ENCODE measurements around the gene HDHD2.
A peak's percentile ranks its signal among the peaks of the same experiment; 100 is the strongest.

The HDHD2 gene

DNA sequence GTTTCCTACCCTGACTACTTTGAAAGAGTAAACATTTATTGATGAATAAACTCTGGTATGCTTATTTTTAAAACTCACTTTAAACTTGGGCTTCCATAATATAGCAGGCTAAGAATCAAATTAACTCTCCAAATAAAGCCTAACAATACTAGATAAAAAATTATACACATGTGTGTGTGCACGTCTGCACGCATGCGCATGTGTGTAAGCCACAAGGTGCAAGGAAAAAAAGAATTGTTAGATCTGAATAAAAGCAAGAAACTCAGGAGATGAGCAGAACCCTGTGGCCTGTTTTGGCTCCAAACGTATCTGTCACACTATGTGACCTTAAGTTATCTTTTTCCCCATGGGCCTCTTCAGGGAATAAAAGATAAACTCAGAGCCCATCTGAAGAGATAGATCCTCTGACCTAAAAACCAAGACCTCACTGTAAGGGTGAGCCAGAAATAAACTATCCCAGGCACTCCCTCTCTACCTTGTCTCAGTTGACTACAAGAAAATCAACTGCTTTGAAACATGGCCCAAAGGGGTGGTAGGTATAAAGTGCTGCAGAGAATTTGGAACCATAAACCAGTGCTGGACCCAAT lies 6.3 kb downstream of the HDHD2 start:
- no peak for DNase-seq

DNA sequence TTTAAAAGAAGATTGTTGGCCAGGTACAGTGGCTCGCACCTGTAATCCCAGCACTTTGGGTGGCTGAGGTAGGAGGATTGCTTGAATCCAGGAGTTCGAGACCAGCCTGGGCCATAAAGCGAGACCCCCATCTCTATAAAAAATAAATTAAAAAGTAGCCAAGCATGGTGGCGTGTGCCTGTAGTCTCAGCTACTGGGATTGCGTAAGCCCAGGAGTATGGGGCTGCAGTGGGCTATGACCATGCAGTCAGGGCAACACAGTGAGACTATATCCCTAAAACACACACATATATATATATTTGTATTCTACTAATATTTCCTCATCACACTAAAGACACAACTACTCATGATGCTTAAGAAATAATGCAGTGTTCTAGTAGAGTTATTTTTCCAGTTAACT lies 7.1 kb downstream of the HDHD2 start:
- DNase-seq = no peak

GRCh38 chr18:47141289-47141688 lies 9.0 kb downstream of the HDHD2 start:
- DNase-seq = no peak

GRCh38 chr18:47121146-47121545 lies 29.2 kb downstream of the HDHD2 start:
- no peak for DNase-seq

DNA sequence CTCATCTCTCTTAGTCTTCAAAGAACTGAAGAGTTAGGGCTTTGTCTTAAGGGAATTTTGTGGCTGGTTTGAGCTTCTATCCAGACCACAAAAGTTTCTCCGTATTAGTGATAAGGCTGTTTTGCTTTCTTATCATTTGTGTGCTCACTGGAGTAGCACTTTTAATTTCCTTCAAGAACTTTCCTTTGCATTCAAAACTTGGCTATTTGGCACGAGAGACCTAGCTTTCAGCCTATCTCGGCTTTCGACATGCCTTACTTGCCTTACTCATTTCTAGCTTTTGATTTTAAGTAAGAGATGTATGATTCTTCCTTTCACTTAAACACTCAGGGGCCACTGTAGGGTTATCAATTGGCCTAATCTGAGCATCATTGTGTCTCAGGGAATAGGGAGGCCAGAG lies 29.9 kb downstream of the HDHD2 start:
- DNase-seq = peak; percentile 84

DNA sequence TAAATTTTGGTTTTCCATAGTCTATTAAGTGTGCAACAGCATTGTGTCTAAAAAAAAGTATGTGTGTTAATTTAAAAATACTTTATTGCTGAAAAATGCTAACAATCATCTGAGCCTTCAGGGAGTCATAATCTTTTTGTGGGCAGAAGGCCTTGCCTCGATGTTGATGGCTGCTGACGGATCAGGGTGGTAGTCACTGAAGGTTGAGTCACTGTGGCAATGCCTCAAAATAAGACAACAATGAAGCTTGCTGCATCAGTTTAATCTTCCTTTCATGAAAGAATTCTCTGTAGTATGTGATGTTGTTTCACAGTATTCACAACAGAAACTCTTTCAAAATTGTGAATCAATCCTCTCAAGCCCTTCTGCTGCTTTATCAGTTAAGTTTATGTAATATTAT lies 31.3 kb downstream of the HDHD2 start:
- no peak for DNase-seq

- DNase-seq = no peak
These were observed 35.1 kb downstream of the HDHD2 start for GRCh38 chr18:47115205-47115604.

GRCh38 chr18:47113796-47114540 lies 36.3 kb downstream of the HDHD2 start:
- DNase-seq = no peak

DNA sequence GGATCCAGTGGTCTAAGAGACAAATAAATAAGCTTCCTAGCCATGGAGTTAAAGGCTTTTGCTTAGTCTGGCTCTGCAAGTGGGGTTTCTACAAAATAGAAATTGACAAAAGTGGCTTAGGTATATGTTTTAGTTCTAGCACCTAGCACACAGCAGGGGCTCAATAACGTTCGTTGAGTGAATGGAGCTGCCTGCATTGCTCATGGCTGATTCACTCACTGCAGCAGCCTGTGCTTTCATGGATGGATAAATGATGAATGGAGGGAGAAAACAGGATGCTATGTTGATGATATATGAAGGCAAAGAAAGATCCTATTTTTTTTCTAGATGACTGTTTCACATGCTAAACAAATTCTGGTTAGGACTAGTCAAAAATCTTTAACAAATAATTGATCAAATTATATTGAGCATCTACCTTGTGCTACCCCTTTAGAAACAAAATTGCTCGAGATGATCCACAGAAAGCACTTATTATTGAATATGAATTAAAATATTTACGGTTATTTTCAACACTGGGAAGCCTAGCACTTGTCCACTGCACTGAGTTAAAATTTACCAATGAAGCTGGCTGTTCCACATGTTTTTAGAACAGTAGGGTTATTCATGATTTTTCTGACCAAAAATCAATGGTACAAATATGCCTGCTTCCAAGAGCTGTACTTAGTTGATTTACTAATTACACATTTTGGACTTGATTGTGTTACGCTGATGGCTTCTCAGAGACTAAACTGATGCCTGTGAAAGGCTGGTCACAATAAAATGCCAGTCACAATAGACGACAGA lies 39.6 kb downstream of the HDHD2 start:
- no peak for DNase-seq

GRCh38 chr18:47109720-47110119 lies 40.6 kb downstream of the HDHD2 start:
- no peak for DNase-seq

GRCh38 chr18:47108998-47109405 lies 41.3 kb downstream of the HDHD2 start:
- no peak for DNase-seq

DNA sequence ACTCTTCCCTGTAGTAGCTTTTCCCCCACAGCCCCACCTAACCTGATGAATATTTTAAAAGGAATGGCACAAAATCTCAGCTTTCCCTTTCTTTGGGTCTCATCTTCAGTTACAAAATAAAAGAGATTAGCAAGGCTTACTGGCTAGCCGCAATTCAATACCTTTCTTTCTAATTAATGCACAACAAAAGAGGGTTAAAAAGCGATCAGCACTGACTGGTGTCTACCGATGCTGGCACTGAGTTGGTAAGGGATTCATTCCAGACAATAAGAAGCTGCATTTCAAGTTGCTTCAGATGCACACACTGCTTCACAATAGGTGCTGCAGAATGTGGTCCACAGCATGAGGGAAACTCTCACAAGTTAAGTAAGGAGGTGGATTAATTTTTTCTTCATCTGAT lies 41.9 kb downstream of the HDHD2 start:
- no peak for DNase-seq

DNA sequence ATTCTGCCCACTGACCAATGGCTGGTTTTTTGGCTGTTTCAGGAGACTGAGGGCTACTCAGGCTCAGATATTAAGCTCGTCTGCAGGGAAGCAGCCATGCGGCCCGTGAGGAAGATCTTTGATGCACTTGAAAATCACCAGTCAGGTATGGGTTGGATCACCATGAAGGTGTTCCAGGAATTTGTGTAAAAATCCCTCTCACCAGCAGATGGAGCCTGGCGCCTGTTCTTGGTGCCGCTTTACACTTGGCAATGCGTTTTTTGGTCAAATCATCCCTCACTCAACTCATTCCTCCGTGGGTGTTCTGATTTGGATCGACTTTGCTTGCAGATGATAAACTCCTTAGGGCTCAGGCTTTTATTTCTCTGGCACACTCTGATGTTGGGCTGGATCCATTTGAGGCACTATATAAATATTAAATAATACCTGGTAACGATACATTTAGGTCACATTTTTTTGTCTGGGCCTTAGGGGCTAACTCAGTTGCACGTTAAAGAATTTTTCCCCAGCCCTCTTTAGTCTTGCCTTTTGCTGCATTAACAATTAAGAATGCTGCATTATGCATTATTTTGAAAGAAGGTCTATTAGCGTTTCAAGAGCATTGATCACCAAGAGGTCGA lies 50.0 kb downstream of the HDHD2 start:
- peak; percentile 59 for DNase-seq

DNA sequence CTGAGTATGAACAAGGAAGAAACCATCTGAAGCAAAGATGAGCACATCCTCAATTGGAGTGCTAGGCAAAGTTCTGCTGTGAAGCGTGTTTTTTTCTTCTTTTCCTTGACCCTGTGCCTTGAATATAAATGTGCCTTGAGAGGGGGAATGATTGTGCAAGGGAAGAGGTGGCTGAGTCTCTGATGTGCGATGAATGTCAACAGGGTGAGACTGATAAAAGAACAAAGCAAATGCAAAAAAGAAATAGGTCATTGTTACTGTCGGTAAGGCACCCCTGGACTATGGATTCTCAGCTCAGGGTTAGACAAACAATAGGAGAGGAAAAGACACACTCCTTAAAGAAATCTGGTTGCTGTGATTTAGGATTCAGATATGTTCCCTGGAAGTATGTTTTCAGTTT lies 54.5 kb downstream of the HDHD2 start:
- DNase-seq = no peak

DNA sequence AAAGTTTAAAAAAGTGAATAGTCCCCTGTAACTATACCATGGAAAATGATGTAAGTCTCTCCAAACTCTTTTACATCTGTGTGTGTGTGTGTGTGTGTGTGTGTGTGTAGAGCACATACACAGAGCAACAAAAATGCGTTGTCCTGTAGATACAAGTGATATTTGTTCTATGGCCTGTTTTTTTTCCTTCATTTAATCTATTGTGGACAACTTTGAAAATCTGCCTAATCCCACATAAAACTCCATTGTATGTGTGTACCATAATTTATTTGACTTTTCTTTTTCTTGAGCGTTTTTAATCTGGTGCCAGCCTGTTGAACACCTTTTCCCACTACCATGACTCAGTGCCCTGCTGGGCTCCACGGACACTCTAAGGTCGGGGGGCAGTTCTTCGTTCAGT lies 62.6 kb downstream of the HDHD2 start:
- no peak for DNase-seq

DNA sequence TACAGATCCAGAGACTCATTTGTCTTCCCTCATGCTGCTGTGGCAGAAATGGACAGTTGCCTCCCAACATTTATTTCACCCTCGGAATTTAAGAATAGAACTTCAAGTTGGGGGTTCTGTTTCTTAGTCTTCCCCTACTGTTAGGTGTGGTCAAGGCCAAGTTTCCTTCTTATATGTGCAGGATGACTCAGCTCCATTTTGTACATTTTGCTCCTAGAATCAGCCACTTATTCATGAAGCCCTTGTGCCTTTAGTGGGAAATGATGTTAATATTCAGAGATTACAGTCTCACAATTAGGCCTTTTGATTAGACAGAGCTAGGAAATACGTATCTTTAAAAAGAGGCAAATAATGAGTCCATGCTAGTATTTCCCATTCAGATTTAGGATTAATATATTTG lies 68.7 kb downstream of the HDHD2 start:
- no peak for DNase-seq

DNA sequence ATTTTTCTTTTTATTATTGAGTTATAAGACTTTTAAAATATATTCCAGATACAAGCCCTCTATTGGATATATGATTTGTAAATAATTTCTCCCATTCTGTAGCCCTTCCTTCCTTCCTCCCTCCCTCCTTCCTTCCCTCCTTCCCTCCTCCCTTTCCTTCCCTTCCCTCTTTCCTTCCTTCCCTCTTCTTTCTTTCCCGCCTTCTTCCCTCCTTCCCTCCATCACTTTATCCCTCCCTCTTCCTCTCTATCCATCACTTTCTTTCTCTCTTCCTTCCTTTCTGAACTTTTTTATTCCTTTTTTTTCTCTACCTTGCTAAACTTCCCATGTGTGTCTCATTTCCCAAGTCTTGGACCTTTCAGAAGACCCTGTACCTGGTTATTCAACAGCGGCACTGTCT lies 69.4 kb downstream of the HDHD2 start:
- DNase-seq = no peak

GRCh38 chr18:47077111-47077510 lies 73.2 kb downstream of the HDHD2 start:
- no peak for DNase-seq

DNA sequence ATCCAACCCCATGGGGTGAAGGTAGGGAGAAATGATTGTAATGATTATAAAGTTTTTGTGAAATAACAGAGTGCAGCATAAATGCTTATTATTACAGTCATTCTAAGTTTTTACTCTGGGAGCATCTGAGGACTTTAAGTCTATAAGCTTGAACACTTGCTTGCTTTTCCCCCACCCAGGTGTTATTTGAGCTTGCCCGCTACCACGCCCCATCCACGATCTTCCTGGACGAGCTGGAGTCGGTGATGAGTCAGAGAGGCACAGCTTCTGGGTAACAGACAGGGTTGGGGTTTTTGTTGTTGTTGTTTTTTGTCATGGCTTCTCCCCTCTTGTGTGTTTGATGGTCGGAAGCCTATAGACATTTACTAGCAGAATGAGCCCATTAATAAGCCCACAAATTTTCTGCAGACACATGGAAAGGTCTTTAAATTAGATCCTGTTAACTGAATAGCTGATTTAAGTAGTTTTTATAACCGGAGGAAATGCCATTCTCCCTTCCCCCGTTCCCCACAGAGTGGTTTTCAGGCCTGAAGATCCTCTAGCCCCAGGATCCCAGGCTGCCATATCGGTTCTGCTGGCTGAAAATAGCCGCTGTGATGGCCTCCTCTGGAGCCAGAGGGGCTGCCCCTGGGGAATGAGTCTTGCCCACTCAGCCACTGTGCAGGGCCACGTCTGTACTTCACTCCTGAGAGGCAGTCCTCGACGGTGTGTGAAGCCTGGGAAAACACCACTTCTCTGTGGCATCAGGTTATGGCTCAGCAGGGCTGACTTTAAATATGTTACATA lies 75.0 kb downstream of the HDHD2 start:
- no peak for DNase-seq

DNA sequence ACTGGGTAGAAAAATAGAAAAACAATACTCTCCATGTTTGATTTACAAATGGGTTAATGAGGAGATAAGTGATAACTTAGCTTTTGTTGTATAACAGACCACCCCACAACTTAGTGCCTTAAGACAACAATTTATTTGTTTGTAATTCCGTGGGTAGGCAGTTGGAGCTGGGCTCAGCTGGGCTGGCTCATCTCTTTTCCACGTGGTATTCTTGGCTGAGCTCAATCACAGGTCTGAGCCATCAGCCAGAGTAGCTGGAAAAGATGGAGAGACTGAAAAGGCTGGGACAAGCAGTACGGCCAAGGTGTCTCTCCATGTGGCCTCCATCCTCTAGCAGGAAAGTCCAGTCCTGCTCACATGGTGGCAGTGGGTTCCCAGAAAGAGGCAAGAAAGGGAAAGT lies 82.7 kb downstream of the HDHD2 start:
- no peak for DNase-seq

GRCh38 chr18:47063096-47063495 lies 87.2 kb downstream of the HDHD2 start:
- DNase-seq = no peak

DNA sequence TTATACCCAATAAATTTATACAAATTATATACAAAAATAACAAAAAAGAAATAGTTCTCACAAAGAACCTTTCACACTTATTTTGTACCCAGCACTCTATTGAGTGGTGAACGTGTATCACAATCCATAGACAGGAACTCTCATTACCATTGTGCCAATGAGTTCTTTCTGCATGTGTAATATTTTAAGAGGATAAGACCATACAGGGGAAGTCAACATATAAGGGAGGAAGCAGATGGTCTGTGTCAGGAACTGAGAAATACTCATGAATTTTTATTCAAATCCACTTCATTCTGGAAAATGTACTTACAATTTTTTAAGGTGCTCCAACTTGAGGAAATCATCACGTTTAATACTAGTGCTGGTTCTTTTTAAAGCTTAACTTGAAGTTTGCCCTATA lies 87.8 kb downstream of the HDHD2 start:
- DNase-seq = no peak
